Fibroblast of skin of back (primary cell): Measurements from ENCODE around the gene RNU11.
"Not testable (repeated sequence)": the region's sequence is repeated elsewhere in the genome, so short reads cannot be mapped to it uniquely, and the experiment has no call there.

ENCODE experiments used
- DNase-seq: peaks from one replicate; pipeline ENCODE4 v3.0.0-alpha.2; 2013

Gene RNU11

DNA sequence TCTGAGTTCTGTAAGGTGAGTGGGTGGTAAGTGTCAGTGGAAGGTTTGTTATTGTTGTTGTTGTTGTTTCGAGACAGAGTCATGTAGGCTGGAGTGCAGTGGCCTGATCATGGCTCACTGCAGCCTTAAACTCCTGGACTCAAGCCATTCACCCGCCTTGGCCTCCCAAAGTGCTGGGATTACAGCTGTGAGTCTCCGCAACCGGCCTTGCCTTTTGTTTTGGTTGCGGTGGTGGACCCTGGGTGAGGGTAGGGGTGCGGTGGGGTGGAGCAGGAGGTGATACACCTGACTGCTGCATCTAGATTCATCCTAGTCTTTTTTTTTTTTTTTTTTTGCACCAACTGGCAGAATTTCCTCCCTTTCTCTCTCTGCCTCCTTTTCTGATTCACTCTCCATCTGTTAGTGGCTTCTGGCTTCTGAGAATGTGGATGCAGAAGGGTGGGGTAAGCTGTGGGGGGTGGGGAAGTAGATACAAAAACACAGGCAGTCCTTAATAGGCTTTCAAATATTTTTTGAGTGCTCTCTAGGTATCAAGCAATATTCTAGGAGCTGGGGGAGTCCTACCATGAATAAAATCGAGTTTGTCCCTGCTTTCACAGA lies 15.6 kb downstream of the RNU11 start:
- DNase-seq, result no peak

- DNase-seq, result no peak
These were observed 18.4 kb downstream of the RNU11 start for GRCh38 chr1:28666806-28667205.

DNA sequence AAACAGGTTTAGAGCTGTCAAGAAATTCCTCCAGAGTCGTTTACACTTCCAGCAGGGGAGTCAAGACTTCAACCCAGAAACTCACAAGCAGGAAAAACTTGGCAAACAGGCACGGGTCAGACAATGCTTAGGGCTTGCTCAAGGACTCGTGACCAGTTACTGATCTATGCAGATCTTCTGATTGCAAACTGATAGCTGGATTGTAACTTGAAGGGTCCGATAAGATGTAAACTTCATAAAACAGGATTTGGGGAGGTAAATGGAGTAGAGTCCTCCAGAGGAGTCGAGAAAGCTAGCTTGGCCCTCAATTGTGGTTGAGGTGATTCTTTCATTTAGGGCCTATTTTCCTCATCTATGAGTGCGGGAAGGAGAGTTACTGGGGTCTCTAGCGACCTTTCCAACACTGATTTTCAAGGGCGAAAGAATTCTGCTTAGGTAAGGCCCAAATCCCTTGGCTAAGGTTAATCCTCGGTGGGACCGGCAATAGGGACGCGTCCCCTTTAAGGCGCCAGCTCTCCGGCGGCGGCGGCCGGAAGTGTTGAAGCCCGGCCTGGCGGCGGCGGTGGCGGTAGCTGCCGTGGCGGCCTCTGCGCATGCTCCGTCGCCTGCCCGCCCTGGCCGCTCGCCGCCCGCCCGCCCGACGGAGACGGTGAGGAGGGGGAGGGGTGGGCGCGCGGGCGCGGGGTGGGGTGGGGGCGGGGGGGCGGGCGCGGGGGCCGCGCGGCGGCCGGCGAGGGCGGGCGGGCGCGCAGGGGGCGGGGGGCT lies 20.0 kb downstream of the RNU11 start, which contains the start of gene GMEB1:
GMEB1 (plus strand) TSS at position 594 of the 765 bp plus-strand sequence. CDS start 14,829 bp downstream, outside the sequence.
- DNase-seq, result peak; percentile 88

DNA sequence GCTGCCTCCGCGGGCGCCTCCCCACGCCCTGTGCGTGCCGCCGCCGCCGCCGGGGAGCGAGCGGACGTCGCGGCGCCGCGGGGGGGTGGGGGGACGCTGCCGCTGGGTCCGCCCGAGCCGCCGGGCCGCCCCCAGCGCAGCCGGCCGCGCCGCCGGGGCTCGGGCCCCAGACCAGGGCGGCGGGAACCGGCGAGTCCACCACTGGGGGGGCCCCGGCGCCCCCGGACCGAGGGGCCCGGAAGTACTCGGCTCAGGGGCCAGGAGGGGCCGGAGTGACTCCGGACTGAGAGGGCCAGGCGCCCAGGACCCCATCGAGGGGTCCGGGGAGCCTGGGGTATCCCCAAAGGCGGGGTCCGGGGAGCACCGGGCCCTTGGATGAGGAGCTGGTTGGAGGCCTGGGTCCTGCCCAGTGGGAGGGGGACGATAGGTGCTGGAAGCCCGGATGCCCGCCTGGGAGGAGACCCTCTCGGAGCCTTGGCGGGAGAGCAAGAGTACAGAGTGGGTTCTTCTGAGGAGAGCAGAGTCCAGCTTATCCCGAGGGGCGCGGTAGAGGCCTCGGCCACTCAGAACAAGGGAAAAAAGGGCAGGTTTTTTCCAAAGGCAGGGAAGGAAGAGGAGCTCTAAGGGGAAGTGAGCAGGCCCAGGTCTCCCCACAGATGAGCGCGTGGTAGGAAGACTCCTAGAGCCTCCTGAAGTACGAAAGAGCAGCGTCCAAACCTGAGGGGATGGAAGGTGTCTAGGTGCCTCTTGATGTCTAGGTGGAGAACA lies 20.7 kb downstream of the RNU11 start:
- DNase-seq, result peak; percentile 77

- DNase-seq, result no peak
These were observed 22.9 kb downstream of the RNU11 start for GRCh38 chr1:28671254-28671780.

DNA sequence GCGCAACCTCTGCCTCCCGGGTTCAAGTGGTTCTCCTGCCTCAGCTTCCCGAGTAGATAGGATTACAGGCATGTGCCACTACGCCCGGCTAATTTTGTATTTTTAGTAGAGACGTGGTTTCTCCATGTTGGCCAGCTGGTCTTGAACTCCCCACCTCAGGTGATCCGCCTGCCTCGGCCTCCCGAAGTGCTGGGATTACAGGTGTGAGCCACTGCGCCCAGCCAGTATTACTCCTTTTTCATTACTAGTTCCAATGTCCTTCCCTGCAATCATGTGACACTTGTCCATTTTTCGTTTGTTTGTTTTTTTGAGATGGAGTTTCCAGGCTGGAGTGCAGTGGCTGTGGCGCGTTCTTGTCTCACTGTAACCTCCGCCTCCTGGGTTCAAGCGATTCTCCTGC lies 24.6 kb downstream of the RNU11 start:
- DNase-seq, result not testable (repeated sequence)

DNA sequence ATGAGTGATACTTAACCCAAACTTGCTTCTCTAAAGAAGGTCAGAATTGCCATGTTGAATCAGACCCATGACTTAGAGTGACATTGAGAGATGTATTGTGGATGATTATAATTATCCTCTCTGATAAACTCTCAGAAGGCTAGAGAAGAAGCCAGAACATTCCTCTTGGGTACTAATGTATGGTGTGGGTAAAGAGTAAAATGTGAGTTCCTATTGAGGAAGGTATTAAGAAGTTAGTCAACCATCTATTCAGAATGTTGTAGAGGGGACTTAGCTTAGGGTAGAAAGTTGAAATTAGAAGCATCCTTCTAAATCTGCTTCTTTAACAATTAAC lies 27.5 kb downstream of the RNU11 start:
- no peak for DNase-seq

- peak; percentile 21 for DNase-seq
These were observed 31.8 kb downstream of the RNU11 start for GRCh38 chr1:28680151-28680550.

DNA sequence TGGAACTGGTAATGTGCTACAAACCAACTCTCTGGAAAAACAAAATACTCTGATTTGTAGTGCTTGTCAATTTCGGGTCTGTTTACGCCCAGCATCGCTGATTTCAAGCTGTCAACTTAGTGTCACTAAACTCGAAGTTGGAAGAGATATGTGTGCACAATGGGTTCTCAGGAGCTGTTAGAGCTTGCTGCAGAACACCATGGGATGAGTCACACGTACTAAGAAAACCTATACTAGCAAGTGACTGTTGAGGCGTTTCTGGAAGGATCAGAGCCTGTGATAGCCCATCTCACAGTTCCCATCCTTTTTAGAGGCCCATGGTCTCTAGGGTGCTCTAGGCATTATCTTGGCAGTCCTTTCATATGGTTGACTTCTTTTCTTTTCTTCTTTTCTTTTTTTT lies 34.4 kb downstream of the RNU11 start:
- DNase-seq, result no peak

DNA sequence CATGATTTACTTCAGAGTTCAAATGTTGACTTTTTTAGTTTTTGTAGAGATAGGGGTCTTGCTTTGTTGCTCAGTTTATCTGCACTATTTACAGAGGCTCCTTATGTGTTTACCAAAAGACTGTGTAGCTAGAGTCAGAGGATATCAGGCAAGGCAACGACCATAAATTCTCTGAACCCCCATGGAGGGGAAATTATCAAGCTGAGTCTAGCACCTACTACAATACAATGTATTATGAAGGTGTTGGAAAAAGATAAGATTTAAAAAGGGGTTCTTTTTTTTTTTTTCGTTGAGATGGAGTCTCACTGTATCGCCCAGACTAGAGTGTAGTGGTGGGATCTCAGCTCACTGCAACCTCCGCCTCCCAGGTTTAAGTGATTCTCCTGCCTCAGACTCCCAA lies 36.5 kb downstream of the RNU11 start:
- DNase-seq, result no peak

GRCh38 chr1:28691627-28692026 lies 43.2 kb downstream of the RNU11 start:
- DNase-seq, result not testable (repeated sequence)
